Keratinocyte (primary cell): ENCODE data around the gene MTF1. TPM values are rescaled to one million over a fixed set of nuclear protein-coding genes. Genes with fewer than 3 reads are reported as not detected.

Experiments used
- DNase-seq: peaks from one replicate; pipeline ENCODE4 v3.0.0-alpha.2; 2011; ENCODE audit warnings: low read depth, missing footprints, low spot score
- FAIRE-seq: peaks from 2 replicates; lab custom pipeline; 2011; peaks lifted over from hg19 to GRCh38; lab: Jason Lieb, UNC
- H2AFZ ChIP-seq: 2 replicates; pipeline ENCODE4 v1.6.0; 2012; ENCODE audit warnings: low read length, control low read depth, inconsistent platforms; ENCODE audit not compliant: control insufficient read depth
- H3K27ac ChIP-seq: 2 replicates; pipeline ENCODE4 v1.5.1; 2011; ENCODE audit warnings: low read length; ENCODE audit not compliant: control insufficient read depth, insufficient read depth
- H3K27me3 ChIP-seq: 3 replicates; pipeline ENCODE4 v1.6.0; 2011; ENCODE audit warnings: low read length; ENCODE audit not compliant: control insufficient read depth, insufficient read depth; ENCODE audit errors: extremely low read depth
- H3K36me3 ChIP-seq, 2 experiments: 2 replicates in 1 of 2; 3 replicates in 1 of 2; pipeline ENCODE4 v1.5.1; 2011; ENCODE audit warnings: low read length in 2 of 2, mild to moderate bottlenecking in 1 of 2; ENCODE audit not compliant: control insufficient read depth in 2 of 2, insufficient read depth in 2 of 2; ENCODE audit errors: extremely low read depth in 1 of 2
- H3K4me1 ChIP-seq: 3 replicates; pipeline ENCODE4 v1.5.1; 2011; ENCODE audit warnings: low read length; ENCODE audit not compliant: control insufficient read depth, insufficient read depth; ENCODE audit errors: extremely low read depth
- H3K4me2 ChIP-seq: 3 replicates; pipeline ENCODE4 v1.6.0; 2011; ENCODE audit warnings: low read depth, low read length; ENCODE audit not compliant: control insufficient read depth, insufficient read depth; ENCODE audit errors: extremely low read depth
- H3K4me3 ChIP-seq, 3 experiments: fragments of 200-600 bp in 1 of 3; sonication (generic) in 1 of 3; 2 replicates in 2 of 3; 3 replicates in 1 of 3; pipeline ENCODE4 v1.5.1; 2011 to 2016; ENCODE audit warnings: low read length in 3 of 3, mild to moderate bottlenecking in 3 of 3, control low read depth in 2 of 3, inconsistent platforms in 1 of 3, low read depth in 1 of 3, mixed read lengths in 1 of 3, mixed run types in 1 of 3, moderate library complexity in 1 of 3; ENCODE audit not compliant: control insufficient read depth in 2 of 3, insufficient read depth in 2 of 3; ENCODE audit errors: extremely low read depth in 1 of 3
- H3K79me2 ChIP-seq: 2 replicates; pipeline ENCODE4 v1.6.0; 2012; ENCODE audit warnings: low read length; ENCODE audit not compliant: control insufficient read depth, insufficient read depth
- H3K9ac ChIP-seq: 3 replicates; pipeline ENCODE4 v1.6.0; 2011; ENCODE audit warnings: low read length; ENCODE audit not compliant: control insufficient read depth, insufficient read depth; ENCODE audit errors: extremely low read depth
- H3K9me1 ChIP-seq: 3 replicates; pipeline ENCODE4 v1.6.0; 2011; ENCODE audit warnings: low read length; ENCODE audit not compliant: control insufficient read depth, insufficient read depth; ENCODE audit errors: extremely low read depth
- H3K9me3 ChIP-seq: 2 replicates; pipeline ENCODE4 v1.5.1; 2012; ENCODE audit warnings: low read depth, low read length; ENCODE audit not compliant: control insufficient read depth
- H4K20me1 ChIP-seq: 3 replicates; pipeline ENCODE4 v1.6.0; 2011; ENCODE audit warnings: low read length; ENCODE audit not compliant: control insufficient read depth, insufficient read depth; ENCODE audit errors: extremely low read depth
- CTCF ChIP-seq, 3 experiments: IDR thresholded peaks in 1 of 3; conservative IDR thresholded peaks in 1 of 3; optimal IDR thresholded peaks in 1 of 3; 2 replicates in 2 of 3; 3 replicates in 1 of 3; pipeline versions ENCODE3 to v1.5.1; 2011; ENCODE audit warnings: low read length in 3 of 3, mild to moderate bottlenecking in 3 of 3, moderate library complexity in 2 of 3, control low read depth in 1 of 3, inconsistent platforms in 1 of 3; ENCODE audit not compliant: insufficient read depth in 2 of 3; ENCODE audit errors: extremely low read depth in 1 of 3
- EZH2 ChIP-seq: IDR thresholded peaks from one replicate; pipeline ENCODE4 v1.6.1; 2012; ENCODE audit warnings: inconsistent platforms, mild to moderate bottlenecking, low read length, moderate library complexity
- dilution Hi-C: fragments of 300-500 bp; cut with MboI; formaldehyde crosslinking; loops from one replicate; pipeline ENCODE4 v1.7.0; 2020; ENCODE audit warnings: low sequenced_read_pairs; ENCODE audit not compliant: extremely low pct_ligation_motif_present
- polyA plus RNA-seq, 5 experiments: library from polyadenylated mRNA; depleted of rRNA in 3 of 5; stranded (reverse) in 3 of 5; stranded (forward) in 1 of 5; unstranded in 1 of 5; fragments of >200 nt; gene quantifications; 1 replicate in 1 of 5; 2 replicates in 3 of 5; 3 replicates in 1 of 5; pipeline versions ENCODE4 v1.2.1 to v1.2.3, GENCODE V29; 2011 to 2012; ENCODE audit warnings: missing spikeins in 2 of 5, low read depth in 1 of 5, low replicate concordance in 1 of 5

Gene MTF1
- polyA plus RNA-seq, 1 donor (not counting 4 experiments of a cell fraction or from before 2014, with no cell fraction given), result 13.1 TPM

- Histone ChIP-seq H3K36me3 (peaks cover 14 to 17% of the 10 kb centered on the region in 2 experiments), H3K9me1 (no peaks in the 10 kb centered on the region), H3K79me2 (peaks cover 78% of the 10 kb centered on the region), H3K4me1 (no peaks in the 10 kb centered on the region), H3K27ac (no peak overlapping the region), H3K4me3 (no peak overlapping the region), H3K9ac (no peak overlapping the region), H3K27me3 (no peaks in the 10 kb centered on the region), H3K9me3 (no peaks in the 10 kb centered on the region), H4K20me1 (peaks cover 8% of the 10 kb centered on the region), H2AFZ (no peak overlapping the region), H3K4me2 (no peak overlapping the region)
- TF ChIP-seq EZH2 (no peak), CTCF (optimal IDR thresholded peaks at IDR 0.05 in 1 of 3, IDR thresholded peaks at IDR 0.05 in 1 of 3, conservative IDR thresholded peaks at IDR 0.05 in 1 of 3; ENCODE audit: extremely low read depth in 1 of 3, insufficient read depth in 2 of 3, low read length in 3 of 3) (no peak)
- FAIRE-seq (no peak), DNase-seq (no peak)
- dilution Hi-C loops, result no loop called here
Observed at GRCh38 chr1:37846647-37847339, 12.6 kb downstream of the MTF1 start.

GRCh38 chr1:37845786-37846185 lies 13.6 kb downstream of the MTF1 start:
- Histone ChIP-seq H2AFZ (no peak overlapping the region), H3K4me2 (no peak overlapping the region), H3K36me3 (peaks cover 13 to 17% of the 10 kb centered on the region in 2 experiments), H3K79me2 (peaks cover 72% of the 10 kb centered on the region), H3K9me3 (no peaks in the 10 kb centered on the region), H3K9ac (no peak overlapping the region), H3K4me3 (no peak overlapping the region), H4K20me1 (peaks cover 4% of the 10 kb centered on the region), H3K27me3 (no peaks in the 10 kb centered on the region), H3K9me1 (no peaks in the 10 kb centered on the region), H3K4me1 (no peaks in the 10 kb centered on the region), H3K27ac (no peak overlapping the region)
- TF ChIP-seq EZH2 (no peak), CTCF (optimal IDR thresholded peaks at IDR 0.05 in 1 of 3, IDR thresholded peaks at IDR 0.05 in 1 of 3, conservative IDR thresholded peaks at IDR 0.05 in 1 of 3; ENCODE audit: extremely low read depth in 1 of 3, insufficient read depth in 2 of 3, low read length in 3 of 3) (no peak)
- FAIRE-seq (no peak), DNase-seq (no peak)
- dilution Hi-C loops, result no loop called here
